ENCODE data around the gene NHEJ1. TPM values are rescaled to one million over a fixed set of nuclear protein-coding genes. Genes with fewer than 3 reads are reported as not detected.

NHEJ1 gene
- total RNA-seq, 1 experiment from 2014 or later: 22.3 TPM

GRCh38 chr2:219127037-219127635 is 33.5 kb downstream of the NHEJ1 start:
- ChIA-PET CTCF (interaction anchor here (1.2 to 2.1 kb wide), 4 partner anchors 8 to 147 kb away, joined by 3 to 22 read pairs (median 6); no protein-coding TSS in a partner anchor), POLR2A (no interaction called here)
- H3K27me3 Mint-ChIP-seq (ENCODE audit: low read depth): no peaks in the 10 kb centered on the region
- no peak for DNase-seq (ENCODE audit: low spot score)
- H3K27ac Mint-ChIP-seq: no peak overlapping the region
- TF ChIP-seq STAT6 (CRISPR knock-in tag; conservative IDR thresholded peaks at IDR 0.05; ENCODE audit: low read depth) (no peak), ETV6 (CRISPR knock-in tag; IDR thresholded peaks at IDR 0.05) (no peak), GRHL2 (CRISPR knock-in tag; IDR thresholded peaks at IDR 0.05; ENCODE audit: insufficient replicate concordance, severe bottlenecking) (no peak), PRDM15 (CRISPR knock-in tag; IDR thresholded peaks at IDR 0.05) (no peak), ZNF512 (CRISPR knock-in tag; IDR thresholded peaks at IDR 0.05; ENCODE audit: borderline replicate concordance) (no peak), TEAD1 (CRISPR knock-in tag; IDR thresholded peaks at IDR 0.05) (no peak), ZNF317 (CRISPR knock-in tag; IDR thresholded peaks at IDR 0.05; ENCODE audit: borderline replicate concordance, low read depth) (no peak), AR (CRISPR knock-in tag; IDR thresholded peaks at IDR 0.05) (no peak), HMGA2 (CRISPR knock-in tag; IDR thresholded peaks at IDR 0.05) (no peak), CREM (CRISPR knock-in tag; IDR thresholded peaks at IDR 0.05) (no peak), JUN (CRISPR knock-in tag; IDR thresholded peaks at IDR 0.05) (no peak), ZNF232 (CRISPR knock-in tag; IDR thresholded peaks at IDR 0.05) (no peak), FOXK1 (CRISPR knock-in tag; IDR thresholded peaks at IDR 0.05) (no peak), ZNF138 (CRISPR knock-in tag; conservative IDR thresholded peaks at IDR 0.05) (no peak), FOXP1 (CRISPR knock-in tag; IDR thresholded peaks at IDR 0.05; ENCODE audit: borderline replicate concordance) (no peak), ZSCAN18 (CRISPR knock-in tag; IDR thresholded peaks at IDR 0.05) (no peak), ZNF263 (CRISPR knock-in tag; IDR thresholded peaks at IDR 0.05; ENCODE audit: low read depth) (no peak)
- H3K9me3 Mint-ChIP-seq: no peaks in the 10 kb centered on the region
- no peak for ATAC-seq
- no peaks in the 10 kb centered on the region for H3K36me3 Mint-ChIP-seq
- peaks cover 17% of the 10 kb centered on the region for H3K4me1 Mint-ChIP-seq
- H3K4me3 Mint-ChIP-seq: no peak overlapping the region
